K562 (cell line): ENCODE data around the gene TGFBR2. TPM values are rescaled to one million over a fixed set of nuclear protein-coding genes. Genes with fewer than 3 reads are reported as not detected.

Experiments used
- ATAC-seq: fragments of 200-7000 bp; cut with Tn5 transposase; 3 replicates; pipeline ENCODE4 v1.9.1; 2020; ENCODE audit warnings: moderate library complexity
- BruUV-seq: library from RNA; stranded (reverse); fragments of 400-500 nt; replicated peaks from 2 replicates; lab custom pipeline; 2021; lab: Mats Ljungman, UMichigan
- CTCF ChIA-PET: fragments of 300-600 bp; formaldehyde crosslinking; extraction: SDS; loops from one replicate; lab custom pipeline; 2021; ENCODE audit warnings: low intra/inter-chr PET ratio; lab: Yijun Ruan, JAX
- POLR2A ChIA-PET: fragments of 300-600, 350-650 bp; sonication (Branson Sonifier 250); formaldehyde crosslinking; extraction: SDS; loops from one replicate; lab custom pipeline; 2021; ENCODE audit warnings: antibody characterized with exemption, inconsistent platforms; lab: Yijun Ruan, JAX
- DNase-seq, 4 experiments: peaks; one replicate each; pipeline versions ENCODE4 v3.0.0 to v3.0.0-alpha.2; 2011 to 2018; ENCODE audit warnings: low spot score in 3 of 4, mixed read lengths in 3 of 4; ENCODE audit errors: extremely low read depth in 1 of 4
- FAIRE-seq: peaks from 2 replicates; lab custom pipeline; 2011; peaks lifted over from hg19 to GRCh38; lab: Jason Lieb, UNC
- H2AFZ ChIP-seq: 2 replicates; pipeline ENCODE4 v1.6.0; 2011; ENCODE audit warnings: low read depth, low read length, control low read depth, inconsistent platforms
- H3K27ac ChIP-seq: fragments of 200-600 bp; 3 replicates; pipeline ENCODE4 v1.8.0; 2011; ENCODE audit warnings: low read depth, mild to moderate bottlenecking, control low read depth, inconsistent platforms, low read length, moderate library complexity, mixed read lengths; ENCODE audit errors: extremely low read depth
- H3K27me3 ChIP-seq, 2 experiments: fragments of 300-600 bp in 1 of 2; 2 replicates in 1 of 2; 3 replicates in 1 of 2; pipeline versions ENCODE4 v1.6.0 to v1.8.0; 2011; ENCODE audit warnings: inconsistent platforms in 2 of 2, low read length in 2 of 2, mild to moderate bottlenecking in 1 of 2, mixed read lengths in 1 of 2, moderate library complexity in 1 of 2; ENCODE audit not compliant: control insufficient read depth in 2 of 2, insufficient read depth in 2 of 2
- H3K36me3 ChIP-seq: fragments of 300-600 bp; 3 replicates; pipeline ENCODE4 v1.8.0; 2011; ENCODE audit warnings: mild to moderate bottlenecking, low read length, inconsistent platforms; ENCODE audit not compliant: control insufficient read depth, insufficient read depth
- H3K4me1 ChIP-seq, 2 experiments: fragments of 200-600 bp in 1 of 2; replicated peaks in 1 of 2; 2 replicates in 1 of 2; 3 replicates in 1 of 2; pipeline versions ENCODE4 v1.5.1 to v1.8.0; 2011; ENCODE audit warnings: inconsistent platforms in 2 of 2, low read length in 2 of 2, mild to moderate bottlenecking in 1 of 2, mixed read lengths in 1 of 2, moderate library complexity in 1 of 2; ENCODE audit not compliant: control insufficient read depth in 2 of 2, insufficient read depth in 2 of 2
- H3K4me2 ChIP-seq: 2 replicates; pipeline ENCODE4 v1.6.1; 2011; ENCODE audit warnings: low read length, control low read depth, inconsistent platforms, mixed read lengths; ENCODE audit not compliant: insufficient read depth
- H3K4me3 ChIP-seq: fragments of 200-600 bp; sonication (generic), shearing (Covaris generic); 2 replicates; pipeline ENCODE4 v1.5.1; 2016; ENCODE audit warnings: control low read depth, inconsistent platforms
- H3K79me2 ChIP-seq: fragments of 200-600 bp; 3 replicates; pipeline ENCODE4 v1.8.0; 2011; ENCODE audit warnings: low read length, inconsistent platforms; ENCODE audit not compliant: control insufficient read depth, insufficient read depth
- H3K9ac ChIP-seq, 2 experiments: 2 replicates each; pipeline versions ENCODE4 v1.6.0 to v1.6.1; 2011; ENCODE audit warnings: low read depth in 2 of 2, low read length in 2 of 2, control low read depth in 1 of 2, inconsistent platforms in 1 of 2, mild to moderate bottlenecking in 1 of 2, mixed read lengths in 1 of 2; ENCODE audit not compliant: insufficient read depth in 1 of 2
- H3K9me1 ChIP-seq: one replicate; pipeline ENCODE4 v1.6.0; 2011; ENCODE audit warnings: inconsistent platforms, mild to moderate bottlenecking, low read length, moderate library complexity; ENCODE audit not compliant: control insufficient read depth, insufficient read depth
- H3K9me3 ChIP-seq: replicated peaks from 2 replicates; pipeline ENCODE4 v1.5.1; 2011; ENCODE audit warnings: low read depth, low read length, inconsistent platforms; ENCODE audit not compliant: control insufficient read depth, insufficient read depth
- H4K20me1 ChIP-seq: replicated peaks from 2 replicates; pipeline ENCODE4 v1.6.1; 2011; ENCODE audit warnings: low read length, inconsistent platforms, mixed read lengths; ENCODE audit not compliant: control insufficient read depth, insufficient read depth
- KDM4B ChIP-seq, 2 experiments: fragments of 450-650 bp in 1 of 2; sonication (generic) in 1 of 2; IDR thresholded peaks; 2 replicates each; pipeline ENCODE4 v1.6.1; 2016 to 2017; ENCODE audit warnings: borderline replicate concordance in 2 of 2, antibody characterized with exemption in 1 of 2, low read depth in 1 of 2, mild to moderate bottlenecking in 1 of 2
- POLR2H ChIP-seq: IDR thresholded peaks from 2 replicates; pipeline ENCODE4 v1.6.1; 2016; ENCODE audit warnings: missing genetic modification characterization, low read depth, mild to moderate bottlenecking, control low read depth, missing compliant biosample characterization, moderate library complexity
- ZNF134 ChIP-seq: fragments of 250-450 bp; sonication (Bioruptor Pico); conservative IDR thresholded peaks from 2 replicates; pipeline ENCODE4 v1.4.0; 2020
- ZNF212 ChIP-seq: fragments of 450-650 bp; formaldehyde crosslinking; IDR thresholded peaks from 2 replicates; pipeline ENCODE4 v1.4.0; 2020; ENCODE audit warnings: mild to moderate bottlenecking
- ZNF280A ChIP-seq: fragments of 450-650 bp; IDR thresholded peaks from 2 replicates; pipeline ENCODE4 v1.6.1; 2018; ENCODE audit warnings: mild to moderate bottlenecking, low read depth; ENCODE audit not compliant: partially characterized antibody
- WGBS: fragments of 100-300 bp; shearing (Covaris generic); methylation state at CpG from one replicate; pipeline ENCODE4 v1.1.6; 2016; ENCODE audit warnings: low coverage, mixed read lengths; ENCODE audit not compliant: insufficient coverage; ENCODE audit errors: missing lambda C conversion rate; 5-methylcytosine and 5-hydroxymethylcytosine counted together
- in situ Hi-C: fragments of 300-500 bp; cut with MboI; formaldehyde crosslinking; loops from 4 replicates; pipeline ENCODE4 v1.15.0; 2018; ENCODE audit warnings: inconsistent platforms, mixed read lengths
- intact Hi-C: fragments of 100-400 bp; cut with micrococcal nuclease; formaldehyde crosslinking; loops from 2 replicates; pipeline ENCODE4 v1.14.2; 2022
- polyA plus RNA-seq, 8 experiments: library from polyadenylated mRNA; depleted of rRNA in 4 of 8; stranded (reverse) in 5 of 8; unstranded in 3 of 8; fragments of >200 nt; fragmentation: Nextera tagmentation in 2 of 8; fragmentation: Illumina TruSeq in 1 of 8; extraction: Ambion mirVana in 2 of 8; extraction: Trizol in 1 of 8; gene quantifications; 2 replicates each; pipeline versions ENCODE4 v1.2.1 to v1.2.3, GENCODE V29; 2011 to 2014; ENCODE audit warnings: inconsistent platforms in 1 of 8, missing spikeins in 1 of 8
- total RNA-seq, 7 experiments: library from RNA; depleted of rRNA in 6 of 7; stranded (reverse); fragments of >200 nt in 6 of 7; fragmentation: Illumina TruSeq in 2 of 7; extraction: Trizol in 2 of 7; gene quantifications; 2 replicates each; pipeline versions ENCODE4 v1.2.1 to v1.2.3, GENCODE V29; 2011 to 2021; ENCODE audit warnings: low replicate concordance in 1 of 7
- TF ChIP-seq, protein P1 (sequence below): fragments of 150-350 bp; IDR thresholded peaks from 2 replicates; pipeline ENCODE4 v1.6.1; 2014; ENCODE audit warnings: low read depth, mild to moderate bottlenecking, low read length, borderline replicate concordance
- TF ChIP-seq, protein P2 (sequence below), 2 experiments: fragments of 150-350 bp in 1 of 2; IDR thresholded peaks; 2 replicates each; pipeline ENCODE4 v1.6.1; 2012 to 2016; ENCODE audit warnings: low read depth in 2 of 2, low read length in 2 of 2, mild to moderate bottlenecking in 1 of 2, moderate library complexity in 1 of 2

The TGFBR2 gene
- total and polyA plus RNA-seq, 9 of the 15 experiments (the other 6 are each of a cell fraction or from before 2014, with no cell fraction given) = 0.11 to 0.84 (median 0.24) TPM

DNA sequence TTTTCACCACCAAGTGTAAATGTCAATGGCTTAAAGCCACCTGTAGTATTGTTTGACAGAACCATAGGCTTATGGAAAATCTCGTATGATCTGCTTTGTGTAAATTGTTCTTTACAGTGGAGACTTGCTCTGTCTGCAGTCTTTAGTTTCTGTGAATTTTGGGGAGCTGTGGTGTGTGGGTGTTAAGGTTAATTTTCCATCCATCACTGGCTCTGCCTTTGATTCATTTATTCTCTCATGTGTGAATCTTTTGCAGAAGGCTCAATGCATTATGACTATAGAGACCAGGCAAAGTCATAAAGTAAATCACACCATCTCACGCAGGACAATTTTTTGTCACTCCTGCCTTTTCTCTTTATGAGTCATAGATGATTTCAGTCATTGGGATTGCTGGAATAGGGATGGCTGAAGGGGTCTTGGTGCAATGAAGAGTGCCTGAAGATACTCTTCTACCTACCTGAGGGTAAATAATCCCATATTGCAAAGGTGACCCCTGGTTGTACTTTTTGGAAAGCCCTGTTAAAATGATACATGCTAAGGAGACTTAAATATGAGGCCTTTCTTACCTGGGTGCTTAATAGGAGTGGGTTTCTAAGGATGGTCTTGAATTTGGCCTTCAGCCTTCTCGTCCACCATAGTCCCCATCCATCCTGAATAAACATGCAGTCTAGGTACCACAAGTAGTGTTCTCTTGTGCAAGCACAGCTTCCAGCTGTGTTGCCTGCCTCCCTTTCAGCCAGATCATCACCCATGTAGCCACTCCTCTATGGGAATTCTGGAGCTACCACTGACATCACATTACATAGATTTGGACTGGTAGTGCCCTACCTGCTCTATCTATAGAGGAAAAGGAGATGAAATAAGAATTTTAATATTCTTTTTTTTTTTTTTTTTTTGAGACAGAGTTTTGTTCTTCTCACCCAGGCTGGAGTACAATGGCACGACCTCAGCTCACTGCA lies 14.3 kb downstream of the TGFBR2 start:
- Histone ChIP-seq H3K9ac (no peak overlapping the region), H4K20me1 (no peaks in the 10 kb centered on the region), H3K9me1 (no peaks in the 10 kb centered on the region), H3K27ac (no peak overlapping the region), H3K27me3 (no peaks in the 10 kb centered on the region), H3K4me3 (no peak overlapping the region), H3K4me2 (no peak overlapping the region), H3K4me1 (no peaks in the 10 kb centered on the region), H2AFZ (no peak overlapping the region), H3K36me3 (no peaks in the 10 kb centered on the region), H3K79me2 (no peaks in the 10 kb centered on the region), H3K9me3 (no peaks in the 10 kb centered on the region; the same call in 1 of the 2 replicates)
- no peak for ATAC-seq
- 3% methylated on average over 4 of the region's 4 CpGs for WGBS
- no peak for TF ChIP-seq ZNF134
- TF ChIP-seq, protein P1, sequence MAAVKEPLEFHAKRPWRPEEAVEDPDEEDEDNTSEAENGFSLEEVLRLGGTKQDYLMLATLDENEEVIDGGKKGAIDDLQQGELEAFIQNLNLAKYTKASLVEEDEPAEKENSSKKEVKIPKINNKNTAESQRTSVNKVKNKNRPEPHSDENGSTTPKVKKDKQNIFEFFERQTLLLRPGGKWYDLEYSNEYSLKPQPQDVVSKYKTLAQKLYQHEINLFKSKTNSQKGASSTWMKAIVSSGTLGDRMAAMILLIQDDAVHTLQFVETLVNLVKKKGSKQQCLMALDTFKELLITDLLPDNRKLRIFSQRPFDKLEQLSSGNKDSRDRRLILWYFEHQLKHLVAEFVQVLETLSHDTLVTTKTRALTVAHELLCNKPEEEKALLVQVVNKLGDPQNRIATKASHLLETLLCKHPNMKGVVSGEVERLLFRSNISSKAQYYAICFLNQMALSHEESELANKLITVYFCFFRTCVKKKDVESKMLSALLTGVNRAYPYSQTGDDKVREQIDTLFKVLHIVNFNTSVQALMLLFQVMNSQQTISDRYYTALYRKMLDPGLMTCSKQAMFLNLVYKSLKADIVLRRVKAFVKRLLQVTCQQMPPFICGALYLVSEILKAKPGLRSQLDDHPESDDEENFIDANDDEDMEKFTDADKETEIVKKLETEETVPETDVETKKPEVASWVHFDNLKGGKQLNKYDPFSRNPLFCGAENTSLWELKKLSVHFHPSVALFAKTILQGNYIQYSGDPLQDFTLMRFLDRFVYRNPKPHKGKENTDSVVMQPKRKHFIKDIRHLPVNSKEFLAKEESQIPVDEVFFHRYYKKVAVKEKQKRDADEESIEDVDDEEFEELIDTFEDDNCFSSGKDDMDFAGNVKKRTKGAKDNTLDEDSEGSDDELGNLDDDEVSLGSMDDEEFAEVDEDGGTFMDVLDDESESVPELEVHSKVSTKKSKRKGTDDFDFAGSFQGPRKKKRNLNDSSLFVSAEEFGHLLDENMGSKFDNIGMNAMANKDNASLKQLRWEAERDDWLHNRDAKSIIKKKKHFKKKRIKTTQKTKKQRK = no peak
- no peak for TF ChIP-seq ZNF280A
- no peak for TF ChIP-seq KDM4B (IDR thresholded peaks at IDR 0.05; ENCODE audit: borderline replicate concordance in 2 of 2, low read depth in 1 of 2)
- no peak for TF ChIP-seq ZNF212 (CRISPR knock-in tag)
- no peak for TF ChIP-seq POLR2H
- TF ChIP-seq, protein P2, sequence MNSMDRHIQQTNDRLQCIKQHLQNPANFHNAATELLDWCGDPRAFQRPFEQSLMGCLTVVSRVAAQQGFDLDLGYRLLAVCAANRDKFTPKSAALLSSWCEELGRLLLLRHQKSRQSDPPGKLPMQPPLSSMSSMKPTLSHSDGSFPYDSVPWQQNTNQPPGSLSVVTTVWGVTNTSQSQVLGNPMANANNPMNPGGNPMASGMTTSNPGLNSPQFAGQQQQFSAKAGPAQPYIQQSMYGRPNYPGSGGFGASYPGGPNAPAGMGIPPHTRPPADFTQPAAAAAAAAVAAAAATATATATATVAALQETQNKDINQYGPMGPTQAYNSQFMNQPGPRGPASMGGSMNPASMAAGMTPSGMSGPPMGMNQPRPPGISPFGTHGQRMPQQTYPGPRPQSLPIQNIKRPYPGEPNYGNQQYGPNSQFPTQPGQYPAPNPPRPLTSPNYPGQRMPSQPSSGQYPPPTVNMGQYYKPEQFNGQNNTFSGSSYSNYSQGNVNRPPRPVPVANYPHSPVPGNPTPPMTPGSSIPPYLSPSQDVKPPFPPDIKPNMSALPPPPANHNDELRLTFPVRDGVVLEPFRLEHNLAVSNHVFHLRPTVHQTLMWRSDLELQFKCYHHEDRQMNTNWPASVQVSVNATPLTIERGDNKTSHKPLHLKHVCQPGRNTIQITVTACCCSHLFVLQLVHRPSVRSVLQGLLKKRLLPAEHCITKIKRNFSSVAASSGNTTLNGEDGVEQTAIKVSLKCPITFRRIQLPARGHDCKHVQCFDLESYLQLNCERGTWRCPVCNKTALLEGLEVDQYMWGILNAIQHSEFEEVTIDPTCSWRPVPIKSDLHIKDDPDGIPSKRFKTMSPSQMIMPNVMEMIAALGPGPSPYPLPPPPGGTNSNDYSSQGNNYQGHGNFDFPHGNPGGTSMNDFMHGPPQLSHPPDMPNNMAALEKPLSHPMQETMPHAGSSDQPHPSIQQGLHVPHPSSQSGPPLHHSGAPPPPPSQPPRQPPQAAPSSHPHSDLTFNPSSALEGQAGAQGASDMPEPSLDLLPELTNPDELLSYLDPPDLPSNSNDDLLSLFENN (IDR thresholded peaks at IDR 0.05; ENCODE audit: low read depth in 2 of 2, low read length in 2 of 2) = no peak
- FAIRE-seq = no peak
- intact Hi-C loops (no loop called here), in situ Hi-C loops (no loop called here)
- ChIA-PET CTCF (no interaction called here), POLR2A (no interaction called here)
- no peak for DNase-seq
- BruUV-seq = no TSS peak
